ENCODE measurements around the gene ATP5F1B. TPM values are rescaled to one million over a fixed set of nuclear protein-coding genes. Genes with fewer than 3 reads are reported as not detected.
A peak's percentile ranks its signal among the peaks of the same experiment; 100 is the strongest.

The ATP5F1B gene
- total and polyA plus RNA-seq, 2 of the 13 experiments (the other 11 are each of a cell fraction or from before 2014, with no cell fraction given): 1,051 to 1,180 TPM

- TF ChIP-seq ZNF280D (CRISPR knock-in tag; IDR thresholded peaks at IDR 0.05) (0 out of 2 replicates have a peak, but pooled peaks have one; percentile 27), PRDM15 (CRISPR knock-in tag; IDR thresholded peaks at IDR 0.05) (no peak), KLF16 (CRISPR knock-in tag; IDR thresholded peaks at IDR 0.05) (peak in 1 of 2 experiments; percentile 29; a peak in 1 of 4 replicates), ZNF709 (CRISPR knock-in tag; IDR thresholded peaks at IDR 0.05) (no peak), ISL2 (CRISPR knock-in tag; IDR thresholded peaks at IDR 0.05) (no peak), HDAC2 (CRISPR knock-in tag; IDR thresholded peaks at IDR 0.05) (no peak), THAP9 (CRISPR knock-in tag; IDR thresholded peaks at IDR 0.05; ENCODE audit: borderline replicate concordance) (0 out of 2 replicates have a peak, but pooled peaks have one; percentile 25), ZFY (CRISPR knock-in tag; IDR thresholded peaks at IDR 0.05) (0 out of 2 replicates have a peak, but pooled peaks have one; percentile 18), CSRNP1 (CRISPR knock-in tag; IDR thresholded peaks at IDR 0.05) (peak; percentile 57; the same call in 1 of the 2 replicates)
Observed at GRCh38 chr12:56634242-56634836, 11.4 kb downstream of the ATP5F1B start (continued).

All from HepG2 (cell line).